Heart left ventricle (tissue), 13 donors: Measurements from ENCODE around the gene CIT.

Experiments used
- CTCF ChIP-seq, 12 donors: fragments of 200-600 bp; sonication (generic) in 4 of 12; IDR thresholded peaks; one replicate each; pipeline versions ENCODE4 v1.5.0 to v1.8.0; 2018 to 2022; ENCODE audit warnings: antibody characterized with exemption in 12 of 12, mild to moderate bottlenecking in 5 of 12
- POLR2A ChIP-seq, 2 donors: fragments of 450-650 bp; IDR thresholded peaks; one replicate each; pipeline ENCODE4 v1.6.1; 2017; ENCODE audit warnings: antibody characterized with exemption in 2 of 2, mild to moderate bottlenecking in 2 of 2, moderate library complexity in 2 of 2
- donor health status: ischemic (EF 13 %, LVEDD 7.1; RV severe dilation, severe dysfunction).
- donor health status: DM: no; HTN: yes; CAD: no.
- donor health status: DM: no; HTN: no; CAD: no.
- donor health status: ischemic (EF 25% LVEDD 6.9; RV normal size, moderate dysfunction).
- donor health status: ischemic (EF 25% LVEDD 5.7; RV mildly dilated, moderate dysfunction).
- donor health status: ischemic (EF 35%, LVEDD 5.7; RV mildly dilated, moderate dysfunction).
- donor health status: nonischemic (EF 11% LVEDD 7.7; RV severe dilation, severe dysfunction).
- donor health status: DM: yes; HTN: yes; CAD: no.
- donor health status: PGD.
- donor health status: ischemic (EF 29% LVEDD 5.4; RV normal size, mild dysfunction).
- donor health status: nonischemic (EF 23%, LVEDD 6.1; RV moderate dilation, normal function).

GRCh38 chr12:119692410-119692809 lies 184.7 kb downstream of the CIT start:
- TF ChIP-seq POLR2A (IDR thresholded peaks at IDR 0.05), result no peak
- no peak for TF ChIP-seq CTCF (IDR thresholded peaks at IDR 0.05)
